ENCODE data around the gene SPATA16.

SPATA16 gene

DNA sequence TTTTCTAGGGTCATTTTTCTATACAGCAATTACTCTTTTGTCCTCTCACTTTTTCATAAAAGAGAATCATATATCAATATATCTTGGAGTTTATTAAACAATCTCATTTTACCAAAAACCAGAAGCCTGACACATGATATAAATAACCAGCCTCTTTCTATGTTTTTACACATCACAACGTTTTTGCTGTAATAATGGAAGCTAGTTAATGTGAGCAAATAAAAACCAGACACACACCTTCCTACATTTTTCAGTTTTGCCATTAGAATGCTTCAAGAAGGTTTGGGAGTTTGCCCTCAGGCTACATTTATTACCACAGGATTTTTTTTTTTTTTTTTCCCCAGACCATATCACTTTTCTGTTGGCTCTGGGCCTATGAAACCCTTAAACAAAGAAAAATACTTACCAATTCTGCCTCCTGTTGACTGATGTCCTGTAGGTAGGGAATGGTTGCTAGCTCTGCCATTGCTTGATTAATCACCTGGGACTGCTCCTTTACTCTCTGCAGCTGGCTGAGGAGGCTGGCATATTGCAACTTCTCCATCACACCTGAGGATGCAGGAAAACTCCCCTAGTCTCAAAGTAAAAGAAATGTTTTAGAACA lies 225.0 kb downstream of the SPATA16 start:
- no peaks in the 10 kb centered on the region for H3K9me3 ChIP-seq (ENCODE audit: control insufficient read depth in 2 of 2, low read length in 2 of 2)
- H3K27ac ChIP-seq (ENCODE audit: low read length) = no peak overlapping the region
- no peaks in the 10 kb centered on the region for H3K36me3 ChIP-seq (ENCODE audit: control insufficient read depth in 2 of 2, insufficient read depth in 2 of 2, low read length in 2 of 2)
- no peaks in the 10 kb centered on the region for H3K4me1 ChIP-seq (ENCODE audit: control insufficient read depth, insufficient read depth, low read length)
- no peak overlapping the region for H3K9ac ChIP-seq (ENCODE audit: low read length in 2 of 2)
- no peaks in the 10 kb centered on the region for H3K27me3 ChIP-seq (ENCODE audit: control insufficient read depth in 1 of 2, insufficient read depth in 2 of 2, low read length in 2 of 2)
- H3K4me3 ChIP-seq (ENCODE audit: low read length in 2 of 2) = no peak overlapping the region

- no peak overlapping the region for H3K27ac ChIP-seq (ENCODE audit: low read length)
- no peak overlapping the region for H3K4me3 ChIP-seq (ENCODE audit: low read length in 2 of 2)
- no peaks in the 10 kb centered on the region for H3K9me3 ChIP-seq (ENCODE audit: control insufficient read depth in 2 of 2, low read length in 2 of 2)
- H3K27me3 ChIP-seq (ENCODE audit: control insufficient read depth in 1 of 2, insufficient read depth in 2 of 2, low read length in 2 of 2) = no peaks in the 10 kb centered on the region
- no peak overlapping the region for H3K9ac ChIP-seq (ENCODE audit: low read length in 2 of 2)
- no peaks in the 10 kb centered on the region for H3K4me1 ChIP-seq (ENCODE audit: control insufficient read depth, insufficient read depth, low read length)
- H3K36me3 ChIP-seq (ENCODE audit: control insufficient read depth in 2 of 2, insufficient read depth in 2 of 2, low read length in 2 of 2) = no peaks in the 10 kb centered on the region
Observed at GRCh38 chr3:172914854-172915253, 226.2 kb downstream of the SPATA16 start.

GRCh38 chr3:172913911-172914655 lies 227.0 kb downstream of the SPATA16 start:
- H3K4me1 ChIP-seq (ENCODE audit: control insufficient read depth, insufficient read depth, low read length) = no peaks in the 10 kb centered on the region
- H3K9me3 ChIP-seq (ENCODE audit: control insufficient read depth in 2 of 2, low read length in 2 of 2) = no peaks in the 10 kb centered on the region
- no peak overlapping the region for H3K4me3 ChIP-seq (ENCODE audit: low read length in 2 of 2)
- no peak overlapping the region for H3K9ac ChIP-seq (ENCODE audit: low read length in 2 of 2)
- no peak overlapping the region for H3K27ac ChIP-seq (ENCODE audit: low read length)
- peaks cover 0 to under 1% of the 10 kb centered on the region in 2 donors for H3K27me3 ChIP-seq (ENCODE audit: control insufficient read depth in 1 of 2, insufficient read depth in 2 of 2, low read length in 2 of 2)
- no peaks in the 10 kb centered on the region for H3K36me3 ChIP-seq (ENCODE audit: control insufficient read depth in 2 of 2, insufficient read depth in 2 of 2, low read length in 2 of 2)

DNA sequence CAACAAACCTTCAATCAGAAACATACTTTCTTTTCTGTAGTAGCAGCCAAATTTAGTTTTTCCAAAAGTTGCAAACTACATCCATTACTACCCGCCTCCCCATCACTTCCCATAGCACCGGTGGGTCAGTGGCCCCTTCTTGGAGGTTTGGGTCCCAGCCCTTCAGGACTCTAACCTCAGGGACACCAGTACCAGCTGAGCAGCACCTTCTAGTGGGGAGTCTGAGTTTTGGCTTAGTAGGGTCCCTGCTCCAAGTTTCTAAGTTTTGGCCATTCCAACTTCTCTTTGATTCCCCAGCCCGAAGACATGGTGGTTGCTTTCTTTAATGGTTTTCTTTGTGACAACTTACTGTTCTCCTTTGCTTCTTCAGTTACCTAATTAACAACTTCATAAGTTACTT lies 229.9 kb downstream of the SPATA16 start:
- Histone ChIP-seq H3K4me3 (ENCODE audit: low read length in 2 of 2) (no peak overlapping the region), H3K9me3 (ENCODE audit: control insufficient read depth in 2 of 2, low read length in 2 of 2) (no peaks in the 10 kb centered on the region), H3K9ac (ENCODE audit: low read length in 2 of 2) (no peak overlapping the region), H3K27ac (ENCODE audit: low read length) (no peak overlapping the region), H3K4me1 (ENCODE audit: control insufficient read depth, insufficient read depth, low read length) (no peaks in the 10 kb centered on the region), H3K27me3 (ENCODE audit: control insufficient read depth in 1 of 2, insufficient read depth in 2 of 2, low read length in 2 of 2) (peaks cover 0 to 2% of the 10 kb centered on the region in 2 donors), H3K36me3 (ENCODE audit: control insufficient read depth in 2 of 2, insufficient read depth in 2 of 2, low read length in 2 of 2) (no peaks in the 10 kb centered on the region)

GRCh38 chr3:172908771-172909270 lies 232.2 kb downstream of the SPATA16 start:
- Histone ChIP-seq H3K4me1 (ENCODE audit: control insufficient read depth, insufficient read depth, low read length) (no peaks in the 10 kb centered on the region), H3K9me3 (ENCODE audit: control insufficient read depth in 2 of 2, low read length in 2 of 2) (no peaks in the 10 kb centered on the region), H3K4me3 (ENCODE audit: low read length in 2 of 2) (no peak overlapping the region), H3K27me3 (ENCODE audit: control insufficient read depth in 1 of 2, insufficient read depth in 2 of 2, low read length in 2 of 2) (peaks cover 0 to 2% of the 10 kb centered on the region in 2 donors), H3K36me3 (ENCODE audit: control insufficient read depth in 2 of 2, insufficient read depth in 2 of 2, low read length in 2 of 2) (no peaks in the 10 kb centered on the region), H3K27ac (ENCODE audit: low read length) (no peak overlapping the region), H3K9ac (ENCODE audit: low read length in 2 of 2) (no peak overlapping the region)

- no peak overlapping the region for H3K9ac ChIP-seq (ENCODE audit: low read length in 2 of 2)
- no peaks in the 10 kb centered on the region for H3K9me3 ChIP-seq (ENCODE audit: control insufficient read depth in 2 of 2, low read length in 2 of 2)
- H3K36me3 ChIP-seq (ENCODE audit: control insufficient read depth in 2 of 2, insufficient read depth in 2 of 2, low read length in 2 of 2) = no peaks in the 10 kb centered on the region
- H3K4me1 ChIP-seq (ENCODE audit: control insufficient read depth, insufficient read depth, low read length) = no peaks in the 10 kb centered on the region
- peaks cover 0 to 2% of the 10 kb centered on the region in 2 donors for H3K27me3 ChIP-seq (ENCODE audit: control insufficient read depth in 1 of 2, insufficient read depth in 2 of 2, low read length in 2 of 2)
- H3K27ac ChIP-seq (ENCODE audit: low read length) = no peak overlapping the region
- no peak overlapping the region for H3K4me3 ChIP-seq (ENCODE audit: low read length in 2 of 2)
Observed at GRCh38 chr3:172905451-172905850, 235.6 kb downstream of the SPATA16 start.

GRCh38 chr3:172904711-172905373 lies 236.2 kb downstream of the SPATA16 start:
- no peak overlapping the region for H3K4me3 ChIP-seq (ENCODE audit: low read length in 2 of 2)

GRCh38 chr3:172903642-172904320 lies 237.3 kb downstream of the SPATA16 start:
- H3K27me3 ChIP-seq (ENCODE audit: control insufficient read depth in 1 of 2, insufficient read depth in 2 of 2, low read length in 2 of 2) = no peaks in the 10 kb centered on the region
- no peak overlapping the region for H3K27ac ChIP-seq (ENCODE audit: low read length)
- no peaks in the 10 kb centered on the region for H3K9me3 ChIP-seq (ENCODE audit: control insufficient read depth in 2 of 2, low read length in 2 of 2)
- no peaks in the 10 kb centered on the region for H3K4me1 ChIP-seq (ENCODE audit: control insufficient read depth, insufficient read depth, low read length)
- no peaks in the 10 kb centered on the region for H3K36me3 ChIP-seq (ENCODE audit: control insufficient read depth in 2 of 2, insufficient read depth in 2 of 2, low read length in 2 of 2)
- no peak overlapping the region for H3K9ac ChIP-seq (ENCODE audit: low read length in 2 of 2)
- no peak overlapping the region for H3K4me3 ChIP-seq (ENCODE audit: low read length in 2 of 2)

More at GRCh38 chr3:172904711-172905373, 236.2 kb downstream of the SPATA16 start:
- no peaks in the 10 kb centered on the region for H3K36me3 ChIP-seq (ENCODE audit: control insufficient read depth in 2 of 2, insufficient read depth in 2 of 2, low read length in 2 of 2)
- no peak overlapping the region for H3K27ac ChIP-seq (ENCODE audit: low read length)
- H3K9me3 ChIP-seq (ENCODE audit: control insufficient read depth in 2 of 2, low read length in 2 of 2) = no peaks in the 10 kb centered on the region
- H3K27me3 ChIP-seq (ENCODE audit: control insufficient read depth in 1 of 2, insufficient read depth in 2 of 2, low read length in 2 of 2) = peaks cover 0 to 2% of the 10 kb centered on the region in 2 donors
- H3K9ac ChIP-seq (ENCODE audit: low read length in 2 of 2) = no peak overlapping the region
- H3K4me1 ChIP-seq (ENCODE audit: control insufficient read depth, insufficient read depth, low read length) = no peaks in the 10 kb centered on the region

DNA sequence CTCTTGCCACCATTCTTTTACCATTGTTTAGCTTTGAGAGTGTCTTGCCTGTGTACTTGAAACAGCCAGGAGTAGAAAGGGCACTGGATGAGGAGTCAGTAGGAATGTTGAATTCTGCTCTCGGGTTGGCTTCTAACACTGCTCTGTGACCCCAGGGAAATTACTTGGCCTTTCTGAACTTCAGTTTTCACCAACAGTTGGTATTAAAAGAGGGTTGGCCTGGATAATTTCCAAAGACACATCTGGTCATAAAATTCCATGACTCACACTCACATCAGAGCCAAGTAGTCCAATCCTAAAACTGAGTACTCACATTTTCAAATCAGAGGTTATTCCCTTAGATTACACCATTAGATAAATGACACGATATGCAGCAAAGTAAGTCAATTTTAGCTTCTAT lies 248.9 kb downstream of the SPATA16 start:
- no peak overlapping the region for H3K9ac ChIP-seq (ENCODE audit: low read length in 2 of 2)
- H3K27ac ChIP-seq (ENCODE audit: low read length) = no peak overlapping the region
- no peak overlapping the region for H3K4me3 ChIP-seq (ENCODE audit: low read length in 2 of 2)
- no peaks in the 10 kb centered on the region for H3K27me3 ChIP-seq (ENCODE audit: control insufficient read depth in 1 of 2, insufficient read depth in 2 of 2, low read length in 2 of 2)
- peaks cover 0 to under 1% of the 10 kb centered on the region in 2 donors for H3K9me3 ChIP-seq (ENCODE audit: control insufficient read depth in 2 of 2, low read length in 2 of 2)
- no peaks in the 10 kb centered on the region for H3K36me3 ChIP-seq (ENCODE audit: control insufficient read depth in 2 of 2, insufficient read depth in 2 of 2, low read length in 2 of 2)
- H3K4me1 ChIP-seq (ENCODE audit: control insufficient read depth, insufficient read depth, low read length) = no peaks in the 10 kb centered on the region

DNA sequence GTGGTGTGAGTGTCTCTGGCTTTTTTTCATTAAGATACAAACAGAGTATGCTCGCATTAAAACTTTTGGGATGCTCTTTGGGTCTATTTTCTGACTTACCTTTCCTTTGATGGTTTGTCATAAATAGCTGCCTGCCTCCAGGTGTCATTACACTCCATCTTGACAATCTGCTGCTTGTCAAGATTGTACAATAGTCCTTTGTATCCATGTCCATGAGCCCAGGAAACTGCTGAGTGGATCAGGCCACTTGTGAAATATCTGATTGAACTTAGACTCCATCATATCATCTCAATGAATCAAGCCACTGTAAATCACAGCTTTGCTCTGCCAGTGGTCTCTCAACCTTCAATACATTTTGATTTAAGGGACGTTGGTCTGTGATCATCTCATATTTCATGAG lies 255.3 kb downstream of the SPATA16 start:
- no peak overlapping the region for H3K27ac ChIP-seq (ENCODE audit: low read length)
- H3K9ac ChIP-seq (ENCODE audit: low read length in 2 of 2) = no peak overlapping the region
- peaks cover 0 to 2% of the 10 kb centered on the region in 2 donors for H3K9me3 ChIP-seq (ENCODE audit: control insufficient read depth in 2 of 2, low read length in 2 of 2)
- H3K36me3 ChIP-seq (ENCODE audit: control insufficient read depth in 2 of 2, insufficient read depth in 2 of 2, low read length in 2 of 2) = no peaks in the 10 kb centered on the region
- no peak overlapping the region for H3K4me3 ChIP-seq (ENCODE audit: low read length in 2 of 2)
- H3K27me3 ChIP-seq (ENCODE audit: control insufficient read depth in 1 of 2, insufficient read depth in 2 of 2, low read length in 2 of 2) = no peaks in the 10 kb centered on the region
- no peaks in the 10 kb centered on the region for H3K4me1 ChIP-seq (ENCODE audit: control insufficient read depth, insufficient read depth, low read length)
